ENCODE measurements around the gene PPP1R37. TPM values are rescaled to one million over a fixed set of nuclear protein-coding genes. Genes with fewer than 3 reads are reported as not detected.

PPP1R37 gene
- total RNA-seq, 1 experiment from 2014 or later: 20.4 TPM

- Histone ChIP-seq H3K27me3 (ENCODE audit: control insufficient read depth, insufficient read depth, low read length) (no peaks in the 10 kb centered on the region), H3K36me3 (ENCODE audit: control insufficient read depth, insufficient read depth, low read length) (no peaks in the 10 kb centered on the region), H3K9me3 (ENCODE audit: control insufficient read depth, insufficient read depth, low read depth, low read length) (no peaks in the 10 kb centered on the region), H3K4me1 (ENCODE audit: control insufficient read depth, insufficient read depth, low read length) (peaks cover 4% of the 10 kb centered on the region; the same call in 1 of the 2 replicates), H3K27ac (ENCODE audit: low read length) (no peak overlapping the region), H3K4me3 (ENCODE audit: low read depth in 2 of 2, low read length in 2 of 2) (no peak overlapping the region)
- no peak for TF ChIP-seq TCF7L2 (IDR thresholded peaks at IDR 0.05; ENCODE audit: low read depth, low read length)
- TF ChIP-seq CTCF (IDR thresholded peaks at IDR 0.05): no peak
- no peak for TF ChIP-seq REST (IDR thresholded peaks at IDR 0.05; ENCODE audit: insufficient read depth in 1 of 2, low read depth in 2 of 2, low read length in 1 of 2)
- TF ChIP-seq POLR2AphosphoS5 (IDR thresholded peaks at IDR 0.05; ENCODE audit: low read depth, low read length): no peak
- TF ChIP-seq SIN3A (IDR thresholded peaks at IDR 0.05; ENCODE audit: borderline replicate concordance, insufficient read depth, low read depth, low read length): no peak
- ATAC-seq (no peak), DNase-seq (ENCODE audit: low read depth, low spot score) (no peak)
- POLR2A ChIA-PET: no interaction called here
- intact Hi-C loops (cut with micrococcal nuclease; ENCODE audit: unreplicated experiment) (no loop called here), in situ Hi-C loops (cut with HindIII; ENCODE audit: low pct_unique_long_range_greater_than_20kb, low sequenced_read_pairs) (no loop called here)
- CTCF ChIA-PET: no interaction called here
- no TSS peak for BruUV-seq (replicated peaks)
Observed at GRCh38 chr19:45121827-45122345, 28.9 kb downstream of the PPP1R37 start.

- no peak for DNase-seq (ENCODE audit: low read depth, low spot score)
- in situ Hi-C loops (cut with HindIII; ENCODE audit: low pct_unique_long_range_greater_than_20kb, low sequenced_read_pairs) (no loop called here), intact Hi-C loops (cut with micrococcal nuclease; ENCODE audit: unreplicated experiment) (no loop called here)
- no TSS peak for BruUV-seq (replicated peaks)
- Histone ChIP-seq H3K4me1 (ENCODE audit: control insufficient read depth, insufficient read depth, low read length) (0 out of 2 replicates have a peak, but pooled peaks cover 2% of the 10 kb centered on the region), H3K36me3 (ENCODE audit: control insufficient read depth, insufficient read depth, low read length) (no peaks in the 10 kb centered on the region), H3K9me3 (ENCODE audit: control insufficient read depth, insufficient read depth, low read depth, low read length) (no peaks in the 10 kb centered on the region), H3K4me3 (ENCODE audit: low read depth in 2 of 2, low read length in 2 of 2) (no peak overlapping the region), H3K27ac (ENCODE audit: low read length) (no peak overlapping the region), H3K27me3 (ENCODE audit: control insufficient read depth, insufficient read depth, low read length) (no peaks in the 10 kb centered on the region)
- ChIA-PET POLR2A (interaction anchor here (0.6 kb wide), 1 partner anchor 12 kb away, joined by 5 read pairs; no protein-coding TSS in a partner anchor), CTCF (no interaction called here)
- no peak for ATAC-seq
- TF ChIP-seq TCF7L2 (IDR thresholded peaks at IDR 0.05; ENCODE audit: low read depth, low read length) (no peak), CTCF (IDR thresholded peaks at IDR 0.05) (no peak), SIN3A (IDR thresholded peaks at IDR 0.05; ENCODE audit: borderline replicate concordance, insufficient read depth, low read depth, low read length) (no peak), POLR2AphosphoS5 (IDR thresholded peaks at IDR 0.05; ENCODE audit: low read depth, low read length) (no peak), REST (IDR thresholded peaks at IDR 0.05; ENCODE audit: insufficient read depth in 1 of 2, low read depth in 2 of 2, low read length in 1 of 2) (no peak)
Observed at GRCh38 chr19:45122832-45123231, 29.9 kb downstream of the PPP1R37 start.
